H1 (cell line): Measurements from ENCODE around the gene PRSS23. TPM values are rescaled to one million over a fixed set of nuclear protein-coding genes. Genes with fewer than 3 reads are reported as not detected.

Experiments used
- BCL11A ChIP-seq, 2 experiments: IDR thresholded peaks; one replicate each; pipeline ENCODE4 v1.6.1; 2011; ENCODE audit warnings: low read depth in 2 of 2, low read length in 2 of 2, mild to moderate bottlenecking in 2 of 2
- CBX8 ChIP-seq: fragments of 300-800, 300-1000 bp; sonication (generic); IDR thresholded peaks from 2 replicates; pipeline ENCODE4 v1.7.1; 2016; ENCODE audit warnings: low read depth, low read length, borderline replicate concordance
- KDM1A ChIP-seq: fragments of 200-600, 300-600 bp; sonication (generic); IDR thresholded peaks from 2 replicates; pipeline ENCODE4 v1.7.1; 2016; ENCODE audit warnings: mild to moderate bottlenecking, low read length, borderline replicate concordance
- PHF8 ChIP-seq: fragments of 200-600 bp; sonication (generic); conservative IDR thresholded peaks from 2 replicates; pipeline ENCODE4 v1.7.1; 2012; ENCODE audit warnings: low read depth, mild to moderate bottlenecking, inconsistent platforms, low read length, moderate library complexity
- SP4 ChIP-seq: IDR thresholded peaks from 2 replicates; pipeline ENCODE4 v1.6.1; 2012; ENCODE audit warnings: low read length, inconsistent platforms
- TBP ChIP-seq: IDR thresholded peaks from 2 replicates; pipeline ENCODE4 v1.6.1; 2011; ENCODE audit warnings: low read depth, low read length, improper control_type of control experiment
- polyA plus RNA-seq, 7 experiments: library from polyadenylated mRNA; depleted of rRNA in 3 of 7; stranded (reverse) in 5 of 7; unstranded in 2 of 7; fragments of >200 nt in 5 of 7; fragments of 200-250 nt in 2 of 7; gene quantifications; 1 replicate in 5 of 7; 2 replicates in 1 of 7; 4 replicates in 1 of 7; pipeline versions ENCODE4 v1.2.1 to v1.2.3, GENCODE V29; 2011 to 2013; ENCODE audit warnings: missing spikeins in 2 of 7, mixed read lengths in 2 of 7
- total RNA-seq: library from RNA; stranded (reverse); fragmentation: NEBNext Ultra II Directional; extraction: Animal tissue kit (Norgen Biotek cat#: 25700); gene quantifications from 2 replicates; pipeline ENCODE4 v1.2.1, GENCODE V29; 2021
- TF ChIP-seq, protein P1 (sequence below): fragments of 300-600 bp; sonication (generic); IDR thresholded peaks from 2 replicates; pipeline ENCODE4 v1.7.1; 2012; ENCODE audit warnings: low read length, moderate library complexity, mild to moderate bottlenecking, inconsistent platforms; ENCODE audit not compliant: insufficient replicate concordance
- TF ChIP-seq, protein P2 (sequence below), 3 experiments: IDR thresholded peaks; 1 replicate in 2 of 3; 2 replicates in 1 of 3; pipeline versions ENCODE4 v1.5.1 to v1.6.1; 2011; ENCODE audit warnings: low read length in 3 of 3, mild to moderate bottlenecking in 3 of 3, inconsistent platforms in 2 of 3, low read depth in 1 of 3, moderate library complexity in 1 of 3; ENCODE audit not compliant: insufficient read depth in 1 of 3; ENCODE audit errors: control extremely low read depth in 1 of 3
- TF ChIP-seq, protein P3 (sequence below): IDR thresholded peaks from 2 replicates; pipeline ENCODE4 v1.6.1; 2012; ENCODE audit warnings: inconsistent platforms

Gene PRSS23
- total and polyA plus RNA-seq, 2 of the 8 experiments (the other 6 are each of a cell fraction or from before 2014, with no cell fraction given), result 4.4 to 5.6 TPM

DNA sequence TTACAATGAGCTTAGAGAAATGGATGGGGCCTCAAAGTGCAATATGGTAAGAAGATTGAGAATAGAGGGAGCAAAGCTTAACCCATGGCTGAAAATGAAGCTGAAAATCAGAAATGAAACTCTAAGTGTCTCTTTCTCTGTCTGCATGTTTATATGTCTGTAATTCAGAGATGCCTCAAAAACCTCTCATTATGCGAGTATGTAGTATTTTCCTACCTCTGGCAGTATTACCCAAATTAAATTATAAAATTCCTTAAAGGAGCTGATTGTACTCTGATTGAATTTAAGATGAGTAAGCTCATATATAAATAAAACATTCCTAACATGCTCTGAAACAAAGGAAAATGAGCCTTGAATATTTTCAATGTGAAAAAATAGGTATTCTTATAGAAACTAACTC is 39.8 kb upstream of the PRSS23 start (continued):
- TF ChIP-seq, protein P1, sequence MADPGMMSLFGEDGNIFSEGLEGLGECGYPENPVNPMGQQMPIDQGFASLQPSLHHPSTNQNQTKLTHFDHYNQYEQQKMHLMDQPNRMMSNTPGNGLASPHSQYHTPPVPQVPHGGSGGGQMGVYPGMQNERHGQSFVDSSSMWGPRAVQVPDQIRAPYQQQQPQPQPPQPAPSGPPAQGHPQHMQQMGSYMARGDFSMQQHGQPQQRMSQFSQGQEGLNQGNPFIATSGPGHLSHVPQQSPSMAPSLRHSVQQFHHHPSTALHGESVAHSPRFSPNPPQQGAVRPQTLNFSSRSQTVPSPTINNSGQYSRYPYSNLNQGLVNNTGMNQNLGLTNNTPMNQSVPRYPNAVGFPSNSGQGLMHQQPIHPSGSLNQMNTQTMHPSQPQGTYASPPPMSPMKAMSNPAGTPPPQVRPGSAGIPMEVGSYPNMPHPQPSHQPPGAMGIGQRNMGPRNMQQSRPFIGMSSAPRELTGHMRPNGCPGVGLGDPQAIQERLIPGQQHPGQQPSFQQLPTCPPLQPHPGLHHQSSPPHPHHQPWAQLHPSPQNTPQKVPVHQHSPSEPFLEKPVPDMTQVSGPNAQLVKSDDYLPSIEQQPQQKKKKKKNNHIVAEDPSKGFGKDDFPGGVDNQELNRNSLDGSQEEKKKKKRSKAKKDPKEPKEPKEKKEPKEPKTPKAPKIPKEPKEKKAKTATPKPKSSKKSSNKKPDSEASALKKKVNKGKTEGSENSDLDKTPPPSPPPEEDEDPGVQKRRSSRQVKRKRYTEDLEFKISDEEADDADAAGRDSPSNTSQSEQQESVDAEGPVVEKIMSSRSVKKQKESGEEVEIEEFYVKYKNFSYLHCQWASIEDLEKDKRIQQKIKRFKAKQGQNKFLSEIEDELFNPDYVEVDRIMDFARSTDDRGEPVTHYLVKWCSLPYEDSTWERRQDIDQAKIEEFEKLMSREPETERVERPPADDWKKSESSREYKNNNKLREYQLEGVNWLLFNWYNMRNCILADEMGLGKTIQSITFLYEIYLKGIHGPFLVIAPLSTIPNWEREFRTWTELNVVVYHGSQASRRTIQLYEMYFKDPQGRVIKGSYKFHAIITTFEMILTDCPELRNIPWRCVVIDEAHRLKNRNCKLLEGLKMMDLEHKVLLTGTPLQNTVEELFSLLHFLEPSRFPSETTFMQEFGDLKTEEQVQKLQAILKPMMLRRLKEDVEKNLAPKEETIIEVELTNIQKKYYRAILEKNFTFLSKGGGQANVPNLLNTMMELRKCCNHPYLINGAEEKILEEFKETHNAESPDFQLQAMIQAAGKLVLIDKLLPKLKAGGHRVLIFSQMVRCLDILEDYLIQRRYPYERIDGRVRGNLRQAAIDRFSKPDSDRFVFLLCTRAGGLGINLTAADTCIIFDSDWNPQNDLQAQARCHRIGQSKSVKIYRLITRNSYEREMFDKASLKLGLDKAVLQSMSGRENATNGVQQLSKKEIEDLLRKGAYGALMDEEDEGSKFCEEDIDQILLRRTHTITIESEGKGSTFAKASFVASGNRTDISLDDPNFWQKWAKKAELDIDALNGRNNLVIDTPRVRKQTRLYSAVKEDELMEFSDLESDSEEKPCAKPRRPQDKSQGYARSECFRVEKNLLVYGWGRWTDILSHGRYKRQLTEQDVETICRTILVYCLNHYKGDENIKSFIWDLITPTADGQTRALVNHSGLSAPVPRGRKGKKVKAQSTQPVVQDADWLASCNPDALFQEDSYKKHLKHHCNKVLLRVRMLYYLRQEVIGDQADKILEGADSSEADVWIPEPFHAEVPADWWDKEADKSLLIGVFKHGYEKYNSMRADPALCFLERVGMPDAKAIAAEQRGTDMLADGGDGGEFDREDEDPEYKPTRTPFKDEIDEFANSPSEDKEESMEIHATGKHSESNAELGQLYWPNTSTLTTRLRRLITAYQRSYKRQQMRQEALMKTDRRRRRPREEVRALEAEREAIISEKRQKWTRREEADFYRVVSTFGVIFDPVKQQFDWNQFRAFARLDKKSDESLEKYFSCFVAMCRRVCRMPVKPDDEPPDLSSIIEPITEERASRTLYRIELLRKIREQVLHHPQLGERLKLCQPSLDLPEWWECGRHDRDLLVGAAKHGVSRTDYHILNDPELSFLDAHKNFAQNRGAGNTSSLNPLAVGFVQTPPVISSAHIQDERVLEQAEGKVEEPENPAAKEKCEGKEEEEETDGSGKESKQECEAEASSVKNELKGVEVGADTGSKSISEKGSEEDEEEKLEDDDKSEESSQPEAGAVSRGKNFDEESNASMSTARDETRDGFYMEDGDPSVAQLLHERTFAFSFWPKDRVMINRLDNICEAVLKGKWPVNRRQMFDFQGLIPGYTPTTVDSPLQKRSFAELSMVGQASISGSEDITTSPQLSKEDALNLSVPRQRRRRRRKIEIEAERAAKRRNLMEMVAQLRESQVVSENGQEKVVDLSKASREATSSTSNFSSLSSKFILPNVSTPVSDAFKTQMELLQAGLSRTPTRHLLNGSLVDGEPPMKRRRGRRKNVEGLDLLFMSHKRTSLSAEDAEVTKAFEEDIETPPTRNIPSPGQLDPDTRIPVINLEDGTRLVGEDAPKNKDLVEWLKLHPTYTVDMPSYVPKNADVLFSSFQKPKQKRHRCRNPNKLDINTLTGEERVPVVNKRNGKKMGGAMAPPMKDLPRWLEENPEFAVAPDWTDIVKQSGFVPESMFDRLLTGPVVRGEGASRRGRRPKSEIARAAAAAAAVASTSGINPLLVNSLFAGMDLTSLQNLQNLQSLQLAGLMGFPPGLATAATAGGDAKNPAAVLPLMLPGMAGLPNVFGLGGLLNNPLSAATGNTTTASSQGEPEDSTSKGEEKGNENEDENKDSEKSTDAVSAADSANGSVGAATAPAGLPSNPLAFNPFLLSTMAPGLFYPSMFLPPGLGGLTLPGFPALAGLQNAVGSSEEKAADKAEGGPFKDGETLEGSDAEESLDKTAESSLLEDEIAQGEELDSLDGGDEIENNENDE, result no peak
- no peak for TF ChIP-seq TBP
- TF ChIP-seq PHF8, result no peak
- TF ChIP-seq, protein P2, sequence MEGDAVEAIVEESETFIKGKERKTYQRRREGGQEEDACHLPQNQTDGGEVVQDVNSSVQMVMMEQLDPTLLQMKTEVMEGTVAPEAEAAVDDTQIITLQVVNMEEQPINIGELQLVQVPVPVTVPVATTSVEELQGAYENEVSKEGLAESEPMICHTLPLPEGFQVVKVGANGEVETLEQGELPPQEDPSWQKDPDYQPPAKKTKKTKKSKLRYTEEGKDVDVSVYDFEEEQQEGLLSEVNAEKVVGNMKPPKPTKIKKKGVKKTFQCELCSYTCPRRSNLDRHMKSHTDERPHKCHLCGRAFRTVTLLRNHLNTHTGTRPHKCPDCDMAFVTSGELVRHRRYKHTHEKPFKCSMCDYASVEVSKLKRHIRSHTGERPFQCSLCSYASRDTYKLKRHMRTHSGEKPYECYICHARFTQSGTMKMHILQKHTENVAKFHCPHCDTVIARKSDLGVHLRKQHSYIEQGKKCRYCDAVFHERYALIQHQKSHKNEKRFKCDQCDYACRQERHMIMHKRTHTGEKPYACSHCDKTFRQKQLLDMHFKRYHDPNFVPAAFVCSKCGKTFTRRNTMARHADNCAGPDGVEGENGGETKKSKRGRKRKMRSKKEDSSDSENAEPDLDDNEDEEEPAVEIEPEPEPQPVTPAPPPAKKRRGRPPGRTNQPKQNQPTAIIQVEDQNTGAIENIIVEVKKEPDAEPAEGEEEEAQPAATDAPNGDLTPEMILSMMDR (IDR thresholded peaks at IDR 0.05; ENCODE audit: control extremely low read depth in 1 of 3, insufficient read depth in 1 of 3, low read depth in 1 of 3, low read length in 3 of 3), result no peak
- no peak for TF ChIP-seq BCL11A (IDR thresholded peaks at IDR 0.05; ENCODE audit: low read depth in 2 of 2, low read length in 2 of 2)
- no peak for TF ChIP-seq KDM1A
- TF ChIP-seq, protein P3, sequence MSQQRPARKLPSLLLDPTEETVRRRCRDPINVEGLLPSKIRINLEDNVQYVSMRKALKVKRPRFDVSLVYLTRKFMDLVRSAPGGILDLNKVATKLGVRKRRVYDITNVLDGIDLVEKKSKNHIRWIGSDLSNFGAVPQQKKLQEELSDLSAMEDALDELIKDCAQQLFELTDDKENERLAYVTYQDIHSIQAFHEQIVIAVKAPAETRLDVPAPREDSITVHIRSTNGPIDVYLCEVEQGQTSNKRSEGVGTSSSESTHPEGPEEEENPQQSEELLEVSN, result no peak
- no peak for TF ChIP-seq CBX8
- TF ChIP-seq SP4, result no peak
